ENCODE data around the gene TSPAN16. TPM values are rescaled to one million over a fixed set of nuclear protein-coding genes. Genes with fewer than 3 reads are reported as not detected.

The TSPAN16 gene
- total RNA-seq, 1 experiment from 2014 or later, result not detected

GRCh38 chr19:11359421-11359820 is 63.5 kb downstream of the TSPAN16 start:
- H3K36me3 ChIP-seq, result no peaks in the 10 kb centered on the region
- H3K27me3 ChIP-seq, result no peaks in the 10 kb centered on the region; the same call in 1 of the 2 replicates
- no peak overlapping the region for H3K27ac ChIP-seq
- no peak overlapping the region for H3K4me3 ChIP-seq
- no peak for DNase-seq
- no peaks in the 10 kb centered on the region for H3K9me3 ChIP-seq (replicated peaks)
- no peaks in the 10 kb centered on the region for H3K4me1 ChIP-seq

DNA sequence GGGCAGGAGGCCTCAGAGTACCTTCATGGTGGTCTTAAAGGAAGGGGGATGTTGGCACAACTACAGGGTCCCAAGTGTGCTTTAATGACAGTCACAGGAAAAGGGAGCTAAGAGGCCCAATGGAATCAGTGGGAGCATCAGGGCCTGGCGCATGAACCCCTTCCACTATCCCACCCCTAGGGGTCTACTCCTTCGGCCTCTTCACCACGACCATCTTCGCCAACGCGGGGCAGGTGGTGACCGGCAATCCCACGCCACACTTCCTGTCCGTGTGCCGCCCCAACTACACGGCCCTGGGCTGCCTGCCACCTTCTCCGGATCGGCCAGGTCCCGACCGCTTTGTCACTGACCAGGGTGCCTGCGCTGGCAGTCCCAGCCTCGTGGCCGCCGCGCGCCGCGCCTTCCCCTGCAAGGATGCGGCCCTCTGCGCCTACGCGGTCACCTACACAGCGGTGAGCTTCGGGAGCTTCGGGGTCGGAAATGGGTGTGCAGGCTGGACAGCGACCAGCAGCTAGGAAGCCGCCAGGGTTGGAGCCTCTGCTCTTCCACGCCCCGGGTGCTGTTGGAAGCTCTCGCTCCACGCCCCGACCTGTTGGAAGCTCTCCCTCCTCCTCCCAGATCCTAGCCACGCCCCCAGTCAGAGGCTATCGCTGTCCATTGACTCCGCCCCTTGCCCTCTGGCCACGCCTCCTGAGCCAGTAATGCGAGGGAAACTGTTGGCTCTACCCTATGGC is 65.2 kb downstream of the TSPAN16 start:
- Histone ChIP-seq H3K4me3 (no peak overlapping the region), H3K36me3 (no peaks in the 10 kb centered on the region), H3K27ac (no peak overlapping the region), H3K4me1 (no peaks in the 10 kb centered on the region), H3K9me3 (replicated peaks) (no peaks in the 10 kb centered on the region), H3K27me3 (no peaks in the 10 kb centered on the region)
- no peak for DNase-seq

GRCh38 chr19:11361771-11362731 is 66.1 kb downstream of the TSPAN16 start:
- no peaks in the 10 kb centered on the region for H3K27me3 ChIP-seq
- H3K4me1 ChIP-seq, result no peaks in the 10 kb centered on the region
- no peak for DNase-seq
- no peaks in the 10 kb centered on the region for H3K9me3 ChIP-seq (replicated peaks)
- H3K4me3 ChIP-seq, result no peak overlapping the region
- H3K36me3 ChIP-seq, result no peaks in the 10 kb centered on the region
- no peak overlapping the region for H3K27ac ChIP-seq

GRCh38 chr19:11363881-11364280 is 67.9 kb downstream of the TSPAN16 start:
- H3K36me3 ChIP-seq, result no peaks in the 10 kb centered on the region
- no peak for DNase-seq
- H3K27me3 ChIP-seq, result no peaks in the 10 kb centered on the region
- H3K4me3 ChIP-seq, result no peak overlapping the region
- H3K27ac ChIP-seq, result no peak overlapping the region
- no peaks in the 10 kb centered on the region for H3K9me3 ChIP-seq (replicated peaks)
- H3K4me1 ChIP-seq, result no peaks in the 10 kb centered on the region

DNA sequence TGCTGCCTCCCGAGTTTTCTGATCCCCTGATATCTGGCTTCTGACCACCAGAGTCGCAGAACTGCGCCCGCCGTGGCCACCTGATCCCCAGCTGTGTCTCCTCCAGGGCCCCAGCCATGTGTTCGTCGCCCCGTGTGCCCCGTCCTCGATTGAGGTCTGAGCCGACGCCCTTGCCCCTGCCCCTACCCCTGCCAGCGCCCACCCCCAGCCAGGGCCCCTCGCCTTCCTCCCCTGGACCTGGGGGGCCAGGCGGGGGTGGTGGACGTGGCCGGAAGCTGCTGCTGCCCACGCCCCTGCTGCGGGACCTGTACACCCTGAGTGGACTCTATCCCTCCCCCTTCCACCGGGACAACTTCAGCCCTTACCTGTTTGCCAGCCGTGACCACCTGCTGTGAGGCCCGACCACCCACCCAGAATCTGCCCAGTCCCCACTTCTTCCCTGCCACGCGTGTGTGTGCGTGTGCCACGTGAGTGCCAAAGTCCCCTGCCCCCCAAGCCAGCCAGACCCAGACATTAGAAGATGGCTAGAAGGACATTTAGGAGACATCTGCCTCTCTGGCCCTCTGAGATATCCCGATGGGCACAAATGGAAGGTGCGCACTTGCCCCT is 68.4 kb downstream of the TSPAN16 start:
- Histone ChIP-seq H3K36me3 (no peaks in the 10 kb centered on the region), H3K27ac (no peak overlapping the region)

DNA sequence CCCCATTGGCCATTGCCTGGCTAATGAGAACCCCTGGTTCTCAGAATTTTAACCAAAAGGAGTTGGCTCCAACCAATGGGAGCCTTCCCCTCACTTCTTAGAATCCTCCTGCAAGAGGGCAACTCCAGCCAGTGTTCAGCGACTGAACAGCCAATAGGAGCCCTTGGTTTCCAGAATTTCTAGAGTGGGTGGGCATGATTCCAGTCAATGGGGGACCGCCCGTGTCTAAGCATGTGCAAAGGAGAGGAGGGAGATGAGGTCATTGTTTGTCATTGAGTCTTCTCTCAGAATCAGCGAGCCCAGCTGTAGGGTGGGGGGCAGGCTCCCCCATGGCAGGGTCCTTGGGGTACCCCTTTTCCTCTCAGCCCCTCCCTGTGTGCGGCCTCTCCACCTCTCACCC is 69.0 kb downstream of the TSPAN16 start:
- DNase-seq, result no peak
- Histone ChIP-seq H3K27ac (no peak overlapping the region), H3K4me1 (no peaks in the 10 kb centered on the region), H3K36me3 (no peaks in the 10 kb centered on the region), H3K9me3 (replicated peaks) (no peaks in the 10 kb centered on the region), H3K27me3 (no peaks in the 10 kb centered on the region), H3K4me3 (no peak overlapping the region)

More for the DNA sequence above, 68.4 kb downstream of the TSPAN16 start:
- Histone ChIP-seq H3K4me3 (no peak overlapping the region), H3K9me3 (replicated peaks) (no peaks in the 10 kb centered on the region), H3K27me3 (no peaks in the 10 kb centered on the region), H3K4me1 (no peaks in the 10 kb centered on the region)
- no peak for DNase-seq

Other genes with a start within 250 kb of the TSPAN16 start
- gene LDLR, start 206.7 kb upstream of the TSPAN16 start, total RNA-seq (2014; rRNA removed; shearing (Covaris generic)), result 51.6 and 57.0 TPM in 2 replicates
- 61.3 and 70.3 TPM in 2 replicates for gene SPC24, start 140.4 kb upstream of the TSPAN16 start, total RNA-seq (2014; rRNA removed; shearing (Covaris generic))
- 86.1 and 98.4 TPM in 2 replicates for gene KANK2, start 98.6 kb upstream of the TSPAN16 start, total RNA-seq (2014; rRNA removed; shearing (Covaris generic))
- not detected in 2 replicates for gene ANGPTL8, start 56.5 kb upstream of the TSPAN16 start, total RNA-seq (2014; rRNA removed; shearing (Covaris generic))
- gene DOCK6, start 33.6 kb upstream of the TSPAN16 start, total RNA-seq (2014; rRNA removed; shearing (Covaris generic)), result 15.2 and 18.3 TPM in 2 replicates
- 0.58 and 0.83 TPM in 2 replicates for gene RAB3D, start 43.5 kb downstream of the TSPAN16 start, total RNA-seq (2014; rRNA removed; shearing (Covaris generic))
- gene TMEM205, start 50.1 kb downstream of the TSPAN16 start, total RNA-seq (2014; rRNA removed; shearing (Covaris generic)), result 38.8 and 39.5 TPM in 2 replicates
- gene CCDC159, start 50.4 kb downstream of the TSPAN16 start, total RNA-seq (2014; rRNA removed; shearing (Covaris generic)), result not detected in 2 replicates
- gene PLPPR2, start 59.3 kb downstream of the TSPAN16 start, total RNA-seq (2014; rRNA removed; shearing (Covaris generic)), result 0.10 and 0.59 TPM in 2 replicates
- gene SWSAP1, start 78.5 kb downstream of the TSPAN16 start, total RNA-seq (2014; rRNA removed; shearing (Covaris generic)), result 1.2 and 2.4 TPM in 2 replicates
- 8.4 and 9.9 TPM in 2 replicates for gene EPOR, start 88.2 kb downstream of the TSPAN16 start, total RNA-seq (2014; rRNA removed; shearing (Covaris generic))
- gene RGL3, start 123.2 kb downstream of the TSPAN16 start, total RNA-seq (2014; rRNA removed; shearing (Covaris generic)), result not detected in 2 replicates
- gene ODAD3, start 139.0 kb downstream of the TSPAN16 start, total RNA-seq (2014; rRNA removed; shearing (Covaris generic)), result 0.18 and 0.22 TPM in 2 replicates
- gene PRKCSH, start 139.5 kb downstream of the TSPAN16 start, total RNA-seq (2014; rRNA removed; shearing (Covaris generic)), result 136 and 164 TPM in 2 replicates
- gene ELAVL3, start 184.9 kb downstream of the TSPAN16 start, total RNA-seq (2014; rRNA removed; shearing (Covaris generic)), result not detected in 2 replicates
- 2.8 and 3.5 TPM in 2 replicates for gene ZNF653, start 209.7 kb downstream of the TSPAN16 start, total RNA-seq (2014; rRNA removed; shearing (Covaris generic))
- 22.3 and 22.6 TPM in 2 replicates for gene ECSIT, start 233.0 kb downstream of the TSPAN16 start, total RNA-seq (2014; rRNA removed; shearing (Covaris generic))
- 1.4 TPM in 2 replicates for gene CNN1, start 242.7 kb downstream of the TSPAN16 start, total RNA-seq (2014; rRNA removed; shearing (Covaris generic))

All from SJCRH30 (cell line).